Transverse colon (tissue), 4 donors: ENCODE results near the gene AP3S1. TPM values are rescaled to one million over a fixed set of nuclear protein-coding genes. Genes with fewer than 3 reads are reported as not detected.
A peak's percentile ranks its signal among the peaks of the same experiment; 100 is the strongest.
"Not testable (repeated sequence)": the region's sequence is repeated elsewhere in the genome, so short reads cannot be mapped to it uniquely, and the experiment has no call there.

Experiments used
- DNase-seq: peaks from one replicate; pipeline ENCODE4 v3.0.0-alpha.2; 2019
- H3K27ac ChIP-seq, 4 donors: fragments of 200-600 bp; sonication (generic); 2 replicates each; pipeline ENCODE4 v1.5.1; 2016 to 2018; ENCODE audit warnings: inconsistent platforms in 4 of 4
- H3K27me3 ChIP-seq: fragments of 200-600 bp; sonication (generic); 2 replicates; pipeline ENCODE4 v1.5.1; 2017; ENCODE audit warnings: inconsistent platforms
- H3K36me3 ChIP-seq, 4 donors: fragments of 200-600 bp; sonication (generic); 2 replicates each; pipeline ENCODE4 v1.5.1; 2017 to 2019; ENCODE audit warnings: inconsistent platforms in 4 of 4
- H3K4me1 ChIP-seq, 4 donors: fragments of 200-600 bp; sonication (generic); 2 replicates each; pipeline ENCODE4 v1.5.1; 2017 to 2020; ENCODE audit warnings: inconsistent platforms in 4 of 4
- H3K4me3 ChIP-seq, 4 donors: fragments of 200-600 bp; sonication (generic); 1 replicate in 1 of 4; 2 replicates in 3 of 4; pipeline versions ENCODE4 v1.5.1 to v1.6.1; 2017 to 2019; ENCODE audit warnings: inconsistent platforms in 4 of 4
- H3K9me3 ChIP-seq, 2 donors: fragments of 200-600 bp; sonication (generic); 2 replicates each; pipeline ENCODE4 v1.5.1; 2017 to 2019; ENCODE audit warnings: inconsistent platforms in 2 of 2
- EP300 ChIP-seq: sonication (generic); formaldehyde crosslinking; IDR thresholded peaks from one replicate; pipeline ENCODE4 v1.6.1; 2017; ENCODE audit warnings: antibody characterized with exemption, low read depth
- POLR2A ChIP-seq: fragments of 450-650 bp; IDR thresholded peaks from one replicate; pipeline ENCODE4 v1.6.1; 2016; ENCODE audit warnings: antibody characterized with exemption, mild to moderate bottlenecking, moderate library complexity
- POLR2AphosphoS5 ChIP-seq, 3 donors: sonication (generic); formaldehyde crosslinking; IDR thresholded peaks; one replicate each; pipeline ENCODE4 v1.6.1; 2016; ENCODE audit warnings: antibody characterized with exemption in 3 of 3
- WGBS, 2 donors: methylation state at CpG; one replicate each; pipeline ENCODE4 v1.1.5; 2018; ENCODE audit warnings: low coverage in 1 of 2; 5-methylcytosine and 5-hydroxymethylcytosine counted together
- in situ Hi-C, 4 donors: fragments of 200-750 bp; cut with MboI; loops; one replicate each; pipeline versions ENCODE4 v1.15.0 to v1.15.1; 2017; ENCODE audit warnings: low sequenced_read_pairs in 3 of 4, low pct_ligation_motif_present in 1 of 4, low pct_unique_long_range_greater_than_20kb in 1 of 4
- intact Hi-C: fragments of 100-400 bp; cut with DNase I; formaldehyde crosslinking; loops from one replicate; pipeline ENCODE4 v1.15.1; 2023; ENCODE audit warnings: low total_unique reads
- total RNA-seq, 4 donors: library from RNA; depleted of rRNA; stranded (reverse); fragments of >200 nt; gene quantifications; one replicate each; pipeline ENCODE4 v1.1.0, GENCODE V29; 2016
- TF ChIP-seq, protein P1 (sequence below), 5 experiments: fragments of 200-600 bp in 3 of 5; fragments of 450-650 bp in 2 of 5; sonication (generic) in 3 of 5; IDR thresholded peaks; 1 replicate in 2 of 5; 2 replicates in 3 of 5; pipeline ENCODE4 v1.5.1; 2016 to 2017; ENCODE audit warnings: antibody characterized with exemption in 5 of 5, inconsistent platforms in 3 of 5, mild to moderate bottlenecking in 2 of 5, moderate library complexity in 1 of 5

The AP3S1 gene
- total RNA-seq, 4 donors from 2014 or later, result 54.2 to 258 (median 65.7) TPM

DNA sequence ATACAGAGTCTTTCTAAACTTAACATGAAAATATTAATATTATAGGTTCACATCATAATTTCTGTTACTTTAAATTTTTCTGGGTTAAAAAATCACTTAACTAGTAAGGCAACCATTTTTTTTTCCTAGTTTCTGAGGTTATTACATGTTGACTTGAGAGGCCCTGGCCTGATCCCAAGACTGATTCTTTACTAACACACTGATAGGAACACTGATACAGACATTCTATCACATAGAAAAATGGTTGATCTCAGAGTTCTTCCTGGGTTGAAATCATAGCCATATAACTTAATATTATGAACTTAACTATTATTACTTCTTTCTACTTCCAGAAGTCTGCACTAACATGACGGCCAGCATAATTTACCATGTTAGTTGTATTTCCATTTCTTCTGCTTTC, 43.0 kb downstream of the AP3S1 start:
- Histone ChIP-seq H3K36me3 (peaks cover 0 to 4% (median 0%) of the 10 kb centered on the region in 4 donors), H3K4me1 (peaks cover 0 to 6% (median 0%) of the 10 kb centered on the region in 4 donors), H3K27ac (no peak overlapping the region), H3K9me3 (no peaks in the 10 kb centered on the region), H3K4me3 (no peak overlapping the region), H3K27me3 (no peaks in the 10 kb centered on the region)
- WGBS, 2 donors, result 90 to 95% methylated on average over 1 of the region's 1 CpG
- DNase-seq, result no peak
- intact Hi-C loops (no loop called here), in situ Hi-C loops (no loop called here)
- TF ChIP-seq POLR2A, result no peak
- TF ChIP-seq, protein P1, sequence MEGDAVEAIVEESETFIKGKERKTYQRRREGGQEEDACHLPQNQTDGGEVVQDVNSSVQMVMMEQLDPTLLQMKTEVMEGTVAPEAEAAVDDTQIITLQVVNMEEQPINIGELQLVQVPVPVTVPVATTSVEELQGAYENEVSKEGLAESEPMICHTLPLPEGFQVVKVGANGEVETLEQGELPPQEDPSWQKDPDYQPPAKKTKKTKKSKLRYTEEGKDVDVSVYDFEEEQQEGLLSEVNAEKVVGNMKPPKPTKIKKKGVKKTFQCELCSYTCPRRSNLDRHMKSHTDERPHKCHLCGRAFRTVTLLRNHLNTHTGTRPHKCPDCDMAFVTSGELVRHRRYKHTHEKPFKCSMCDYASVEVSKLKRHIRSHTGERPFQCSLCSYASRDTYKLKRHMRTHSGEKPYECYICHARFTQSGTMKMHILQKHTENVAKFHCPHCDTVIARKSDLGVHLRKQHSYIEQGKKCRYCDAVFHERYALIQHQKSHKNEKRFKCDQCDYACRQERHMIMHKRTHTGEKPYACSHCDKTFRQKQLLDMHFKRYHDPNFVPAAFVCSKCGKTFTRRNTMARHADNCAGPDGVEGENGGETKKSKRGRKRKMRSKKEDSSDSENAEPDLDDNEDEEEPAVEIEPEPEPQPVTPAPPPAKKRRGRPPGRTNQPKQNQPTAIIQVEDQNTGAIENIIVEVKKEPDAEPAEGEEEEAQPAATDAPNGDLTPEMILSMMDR (IDR thresholded peaks at IDR 0.05), result no peak
- TF ChIP-seq EP300, result no peak
- TF ChIP-seq POLR2AphosphoS5 (IDR thresholded peaks at IDR 0.05), result no peak

DNA sequence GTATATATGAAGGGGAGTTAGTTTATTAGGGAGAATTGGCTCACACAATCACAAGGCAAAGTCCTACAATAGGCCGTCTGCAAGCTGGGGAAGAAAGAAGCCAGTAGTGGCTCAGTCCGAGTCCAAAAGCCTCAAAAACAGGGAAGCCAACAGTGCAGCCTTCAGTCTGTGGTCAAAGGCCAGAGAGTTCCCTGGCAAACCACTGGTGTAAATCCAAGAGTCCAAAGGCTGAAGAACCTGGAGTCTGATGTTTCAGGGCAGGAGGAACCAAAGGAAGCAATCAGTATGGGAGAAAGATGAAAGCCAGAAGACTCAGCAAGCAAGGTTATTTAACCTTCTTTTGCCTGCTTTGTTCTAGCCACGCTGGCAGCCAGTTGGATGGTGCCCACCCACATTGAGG, 43.5 kb downstream of the AP3S1 start:
- H3K36me3 ChIP-seq, result not testable (repeated sequence)
- WGBS, 2 donors, result 64 to 67% methylated on average over 3 of the region's 3 CpGs

DNA sequence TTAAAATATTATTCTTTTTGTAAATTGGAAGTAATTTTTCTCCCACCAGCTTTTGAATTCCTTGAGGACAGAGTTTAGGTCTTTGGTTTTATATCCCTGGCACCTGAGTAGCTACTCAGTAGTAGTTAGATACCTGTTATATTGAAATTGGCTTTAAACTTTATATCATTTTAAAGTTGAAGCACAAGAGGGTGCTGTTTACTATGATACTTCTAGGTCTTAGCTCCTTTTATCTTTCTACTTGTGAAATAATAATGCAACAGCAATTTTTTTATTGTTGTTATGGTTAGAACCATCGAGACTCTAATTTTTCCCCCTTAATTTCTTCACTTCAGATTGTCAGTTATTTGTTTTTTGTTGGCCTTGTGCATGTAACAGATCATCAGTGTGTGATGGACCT, 46.3 kb downstream of the AP3S1 start:
- Histone ChIP-seq H3K4me1 (peaks cover 0 to 6% (median 0%) of the 10 kb centered on the region in 4 donors), H3K36me3 (peaks cover 0 to under 1% (median 0%) of the 10 kb centered on the region in 4 donors), H3K27ac (no peak overlapping the region), H3K4me3 (no peak overlapping the region), H3K27me3 (no peaks in the 10 kb centered on the region), H3K9me3 (no peaks in the 10 kb centered on the region)
- in situ Hi-C loops, result no loop called here
- WGBS, 2 donors, result 65 to 92% methylated on average over 1 of the region's 1 CpG
- DNase-seq, result no peak
- intact Hi-C loops, result no loop called here
- TF ChIP-seq POLR2A (no peak), EP300 (no peak), POLR2AphosphoS5 (IDR thresholded peaks at IDR 0.05) (no peak)
- TF ChIP-seq, protein P1 (IDR thresholded peaks at IDR 0.05), result no peak

More for the DNA sequence above, 43.5 kb downstream of the AP3S1 start:
- H3K27ac ChIP-seq, H3K4me3 ChIP-seq, intact Hi-C loops, in situ Hi-C loops, H3K4me1 ChIP-seq, H3K27me3 ChIP-seq, H3K9me3 ChIP-seq: not testable (repeated sequence)
- peak; percentile 13 for DNase-seq

DNA sequence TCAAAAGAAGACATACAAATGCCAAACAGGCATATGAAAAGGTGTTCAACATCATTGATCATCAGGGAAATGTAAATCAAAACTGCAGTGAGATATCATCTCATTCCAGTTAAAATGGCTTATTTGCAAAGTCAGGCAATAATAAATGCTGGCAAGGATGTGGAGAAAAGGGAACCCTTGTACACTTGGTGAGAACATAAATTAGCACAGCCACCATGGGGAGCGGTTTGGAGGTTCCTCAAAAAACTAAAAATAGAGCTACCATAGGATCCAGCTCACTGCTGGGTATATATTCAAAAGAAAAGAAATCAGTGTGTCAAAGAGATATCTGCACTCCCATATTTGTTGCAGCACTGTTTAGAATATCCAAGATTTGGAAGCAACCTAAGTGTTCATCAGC, 50.3 kb downstream of the AP3S1 start:
- TF ChIP-seq POLR2A (no peak), POLR2AphosphoS5 (IDR thresholded peaks at IDR 0.05) (no peak)
- Histone ChIP-seq H3K4me3 (no peak overlapping the region), H3K27ac (no peak overlapping the region), H3K27me3 (no peaks in the 10 kb centered on the region), H3K9me3 (no peaks in the 10 kb centered on the region), H3K4me1 (no peaks in the 10 kb centered on the region), H3K36me3 (no peaks in the 10 kb centered on the region)
- intact Hi-C loops, result no loop called here
- 83 to 95% methylated on average over 1 of the region's 1 CpG for WGBS, 2 donors
- DNase-seq, result no peak
- in situ Hi-C loops, result no loop called here

DNA sequence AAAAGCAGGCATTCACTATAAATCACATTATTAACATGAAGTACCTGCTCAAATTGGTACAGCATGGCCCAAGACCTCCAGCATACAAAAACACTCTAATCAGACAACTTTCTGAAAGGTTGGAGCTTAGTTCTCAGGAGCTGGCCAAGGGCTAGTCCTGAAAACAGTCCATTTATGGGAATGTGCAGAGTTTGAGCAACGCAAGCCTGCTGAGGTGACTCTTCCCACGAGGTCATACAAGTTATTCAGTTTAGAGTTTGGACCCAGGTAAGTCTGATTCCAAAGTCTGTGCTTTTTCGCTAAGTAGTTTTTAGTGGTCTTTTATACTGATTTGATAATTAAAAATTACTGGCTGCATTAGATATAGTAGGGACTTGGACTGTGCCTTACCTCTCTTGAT, 52.6 kb downstream of the AP3S1 start:
- intact Hi-C loops, result no loop called here
- no peaks in the 10 kb centered on the region for H3K27me3 ChIP-seq
- no peak overlapping the region for H3K27ac ChIP-seq
- no peaks in the 10 kb centered on the region for H3K9me3 ChIP-seq
- WGBS, 2 donors, result 91 to 100% methylated on average over 1 to 3 of the region's 3 CpGs
- in situ Hi-C loops, result no loop called here
- DNase-seq, result no peak
- no peak overlapping the region for H3K4me3 ChIP-seq
- H3K36me3 ChIP-seq, result no peaks in the 10 kb centered on the region
- H3K4me1 ChIP-seq, result no peaks in the 10 kb centered on the region
- TF ChIP-seq POLR2AphosphoS5 (IDR thresholded peaks at IDR 0.05) (no peak), POLR2A (no peak), EP300 (no peak)
- TF ChIP-seq, protein P1 (IDR thresholded peaks at IDR 0.05), result no peak
